IPS-18a (cell line): ENCODE results near the gene MLN.

ENCODE experiments used
- H3K27ac ChIP-seq: one replicate; pipeline ENCODE4 v1.5.1; 2013; ENCODE audit warnings: low read length
- H3K27me3 ChIP-seq: one replicate; pipeline ENCODE4 v1.6.1; 2013; ENCODE audit warnings: mild to moderate bottlenecking, low read length; ENCODE audit not compliant: control insufficient read depth, insufficient read depth
- H3K36me3 ChIP-seq: one replicate; pipeline ENCODE4 v1.6.1; 2013; ENCODE audit warnings: low read depth, low read length; ENCODE audit not compliant: control insufficient read depth
- H3K4me1 ChIP-seq: one replicate; pipeline ENCODE4 v1.6.1; 2013; ENCODE audit warnings: low read depth, low read length; ENCODE audit not compliant: control insufficient read depth
- H3K4me3 ChIP-seq: one replicate; pipeline ENCODE4 v1.5.1; 2013; ENCODE audit warnings: low read length
- H3K9ac ChIP-seq: one replicate; pipeline ENCODE4 v1.6.1; 2013; ENCODE audit warnings: mild to moderate bottlenecking, low read length, moderate library complexity
- H3K9me3 ChIP-seq: one replicate; pipeline ENCODE4 v1.6.1; 2013; ENCODE audit warnings: low read depth, low read length; ENCODE audit not compliant: control insufficient read depth

MLN gene

DNA sequence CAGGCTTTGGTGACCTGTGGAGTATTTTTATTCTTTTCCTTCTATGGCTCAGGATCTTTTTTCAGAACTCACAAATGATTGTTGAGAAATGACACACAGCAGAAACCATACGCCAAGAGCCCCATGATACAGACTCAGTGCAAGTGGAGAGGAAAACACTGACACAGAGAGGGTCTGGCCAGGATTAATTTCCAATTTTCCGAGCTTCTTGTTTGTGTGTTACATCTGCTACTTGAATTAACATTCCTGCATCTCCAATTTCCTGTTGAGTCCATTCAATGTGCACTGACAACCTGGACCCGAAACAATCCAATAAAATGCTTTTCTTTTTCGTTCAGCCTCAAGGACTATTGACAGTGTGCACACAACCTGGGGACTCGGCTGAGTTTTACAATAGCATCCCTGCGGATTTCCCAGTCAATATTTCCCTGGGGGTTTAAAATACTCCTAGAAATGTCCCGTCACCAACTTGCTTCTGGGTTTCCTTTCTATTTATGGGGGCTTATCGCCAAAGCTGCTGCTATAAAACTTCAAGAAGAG is 4.9 kb upstream of the MLN start:
- Histone ChIP-seq H3K9ac (no peak overlapping the region), H3K9me3 (no peaks in the 10 kb centered on the region), H3K4me1 (peaks cover 44% of the 10 kb centered on the region), H3K36me3 (no peaks in the 10 kb centered on the region), H3K27ac (no peak overlapping the region), H3K4me3 (no peak overlapping the region), H3K27me3 (no peaks in the 10 kb centered on the region)

DNA sequence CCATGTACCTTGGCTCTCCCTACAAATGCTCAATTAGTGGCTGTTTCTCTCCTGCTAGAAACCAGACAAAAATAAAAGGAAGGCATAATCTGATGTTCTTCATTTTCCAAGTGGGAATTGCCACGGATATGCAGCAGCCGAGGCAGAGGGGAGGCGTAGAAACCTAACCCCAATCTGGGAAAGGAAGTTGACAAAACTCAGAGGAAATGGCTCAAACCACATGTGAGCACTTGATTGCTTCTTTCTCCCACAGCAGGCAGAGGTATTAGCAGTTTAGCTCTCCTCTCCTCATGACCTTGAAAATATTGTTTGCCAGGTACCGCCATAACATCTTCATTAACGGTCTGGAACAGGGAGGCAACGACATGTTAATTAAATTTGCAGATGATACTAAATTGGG is 3.8 kb upstream of the MLN start:
- H3K36me3 ChIP-seq: no peaks in the 10 kb centered on the region

DNA sequence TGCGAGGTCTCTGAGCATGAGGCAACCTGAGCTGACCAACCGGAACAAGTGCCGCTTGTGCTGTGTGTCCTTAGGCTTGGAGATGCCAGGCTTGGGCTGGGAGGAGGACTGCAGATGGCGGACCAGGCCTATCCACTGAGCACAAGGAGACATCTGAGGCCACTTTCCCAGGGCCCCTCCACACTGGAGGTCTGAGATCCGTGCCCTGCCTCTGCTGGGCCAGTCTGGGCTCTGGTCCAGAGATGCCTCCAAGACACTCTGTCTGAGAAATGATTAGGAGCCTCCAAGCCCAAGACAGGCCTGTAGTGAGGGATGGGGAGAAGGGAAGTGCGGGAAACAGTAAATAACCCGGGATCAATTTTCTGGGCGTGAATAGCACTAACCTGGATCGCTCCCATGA is 3.0 kb upstream of the MLN start:
- Histone ChIP-seq H3K36me3 (no peaks in the 10 kb centered on the region), H3K9ac (no peak overlapping the region), H3K27ac (no peak overlapping the region), H3K4me1 (peaks cover 31% of the 10 kb centered on the region), H3K4me3 (no peak overlapping the region), H3K27me3 (no peaks in the 10 kb centered on the region), H3K9me3 (no peaks in the 10 kb centered on the region)

More for the DNA sequence above, 3.8 kb upstream of the MLN start:
- Histone ChIP-seq H3K4me1 (peaks cover 36% of the 10 kb centered on the region), H3K4me3 (no peak overlapping the region), H3K27me3 (no peaks in the 10 kb centered on the region), H3K9ac (no peak overlapping the region), H3K27ac (no peak overlapping the region), H3K9me3 (no peaks in the 10 kb centered on the region)

DNA sequence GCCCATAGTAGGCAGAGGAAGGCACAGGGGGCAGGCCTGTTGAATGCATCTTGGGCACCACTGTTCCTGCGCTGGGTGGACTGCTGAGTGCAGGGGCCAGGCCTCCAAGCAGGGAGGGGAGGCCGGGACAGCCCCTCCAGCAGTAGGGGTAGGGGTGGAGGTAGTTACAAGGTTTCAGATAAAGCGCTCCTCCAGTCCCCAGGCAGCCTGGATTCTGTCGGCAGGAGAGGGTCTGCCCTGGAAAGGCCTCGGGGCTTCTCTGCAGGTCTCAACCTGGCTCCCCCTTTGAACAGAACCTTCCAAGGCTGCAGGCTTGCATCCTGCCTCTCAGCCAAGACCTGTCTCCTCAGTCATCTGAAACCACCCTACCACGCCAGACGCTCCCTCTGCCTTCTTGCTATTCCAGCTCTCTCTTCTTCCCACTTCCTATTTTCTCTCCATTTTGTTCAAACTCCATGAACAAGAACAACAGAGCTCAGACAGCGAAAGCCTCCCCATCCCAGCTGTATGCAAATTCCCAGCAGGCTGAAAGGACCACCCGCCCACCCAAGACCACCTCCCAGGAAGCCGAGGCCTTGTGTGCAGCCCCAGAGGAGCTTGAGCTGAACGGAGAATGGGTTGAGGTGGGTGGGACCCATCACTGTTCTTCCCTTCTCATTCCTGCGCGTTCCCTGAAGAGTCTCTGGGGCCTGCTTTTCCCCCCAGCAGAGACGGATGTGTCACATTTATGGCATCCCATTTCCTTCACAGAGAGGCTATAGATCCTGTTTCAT is 1.4 kb downstream of the MLN start:
- H3K27ac ChIP-seq: no peak overlapping the region
- no peak overlapping the region for H3K9ac ChIP-seq
- H3K4me1 ChIP-seq: peaks cover 10% of the 10 kb centered on the region
- no peaks in the 10 kb centered on the region for H3K36me3 ChIP-seq
- H3K9me3 ChIP-seq: no peaks in the 10 kb centered on the region
- no peak overlapping the region for H3K4me3 ChIP-seq
- no peaks in the 10 kb centered on the region for H3K27me3 ChIP-seq

DNA sequence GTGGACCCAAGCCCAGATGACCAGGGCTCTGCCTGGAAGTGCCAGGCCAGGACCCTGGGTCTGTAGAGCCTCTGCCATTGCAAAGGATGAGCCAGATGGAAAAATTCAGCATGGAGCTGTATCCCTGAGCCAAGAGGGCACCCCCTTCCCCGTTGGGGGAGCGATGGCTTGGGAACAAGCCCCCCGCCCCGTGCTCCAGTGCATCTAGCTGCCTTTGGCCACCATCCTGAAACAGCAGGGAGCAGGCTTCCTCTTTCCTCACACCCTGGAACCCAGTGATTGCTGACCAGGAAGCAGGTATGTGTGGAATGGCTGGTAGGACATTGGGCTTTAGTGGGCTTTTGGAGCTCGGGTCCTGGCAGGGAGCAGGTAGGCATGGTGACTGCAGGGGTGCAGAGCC is 2.2 kb downstream of the MLN start:
- Histone ChIP-seq H3K9ac (no peak overlapping the region), H3K36me3 (no peaks in the 10 kb centered on the region), H3K9me3 (no peaks in the 10 kb centered on the region), H3K27me3 (no peaks in the 10 kb centered on the region), H3K27ac (no peak overlapping the region), H3K4me3 (no peak overlapping the region), H3K4me1 (peaks cover 16% of the 10 kb centered on the region)

DNA sequence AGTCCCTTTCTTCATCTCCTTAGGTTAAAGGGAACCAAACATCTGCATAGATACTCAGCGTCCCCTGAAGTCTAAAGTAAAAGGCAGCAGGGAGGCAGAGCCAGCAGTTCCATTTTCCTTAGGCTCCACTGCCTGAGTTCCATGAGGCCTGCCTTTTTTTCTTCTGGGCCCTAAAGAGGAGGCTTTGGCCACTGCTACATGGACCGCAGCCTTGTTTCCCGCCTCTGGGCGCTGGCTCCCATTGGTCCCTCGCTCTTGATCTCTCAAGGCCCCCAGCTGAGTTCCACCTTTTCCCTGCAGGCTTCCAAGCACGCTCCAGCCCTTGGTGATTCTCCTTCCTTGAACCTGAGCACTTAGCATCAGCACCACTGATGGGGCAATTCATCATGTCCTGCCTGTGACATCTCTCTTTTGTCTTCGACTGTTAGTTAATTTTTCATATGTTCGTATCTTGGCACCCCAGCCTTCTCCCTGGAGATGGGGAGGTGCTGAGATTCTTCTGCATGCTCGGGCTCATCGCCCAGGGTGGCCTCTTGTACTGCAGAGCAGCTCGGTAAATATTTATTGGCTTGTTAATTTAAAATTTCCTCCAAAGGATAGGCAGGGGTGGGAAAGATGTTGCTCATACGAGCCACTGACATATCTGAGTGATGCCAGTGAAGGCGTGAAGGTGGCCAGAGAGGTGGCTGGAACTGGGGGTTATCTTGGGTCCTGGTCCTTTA is 3.4 kb downstream of the MLN start:
- H3K4me3 ChIP-seq: no peak overlapping the region
- H3K27ac ChIP-seq: no peak overlapping the region
- H3K9ac ChIP-seq: no peak overlapping the region
- H3K36me3 ChIP-seq: no peaks in the 10 kb centered on the region
- no peaks in the 10 kb centered on the region for H3K27me3 ChIP-seq
- H3K9me3 ChIP-seq: no peaks in the 10 kb centered on the region
- H3K4me1 ChIP-seq: peaks cover 20% of the 10 kb centered on the region

DNA sequence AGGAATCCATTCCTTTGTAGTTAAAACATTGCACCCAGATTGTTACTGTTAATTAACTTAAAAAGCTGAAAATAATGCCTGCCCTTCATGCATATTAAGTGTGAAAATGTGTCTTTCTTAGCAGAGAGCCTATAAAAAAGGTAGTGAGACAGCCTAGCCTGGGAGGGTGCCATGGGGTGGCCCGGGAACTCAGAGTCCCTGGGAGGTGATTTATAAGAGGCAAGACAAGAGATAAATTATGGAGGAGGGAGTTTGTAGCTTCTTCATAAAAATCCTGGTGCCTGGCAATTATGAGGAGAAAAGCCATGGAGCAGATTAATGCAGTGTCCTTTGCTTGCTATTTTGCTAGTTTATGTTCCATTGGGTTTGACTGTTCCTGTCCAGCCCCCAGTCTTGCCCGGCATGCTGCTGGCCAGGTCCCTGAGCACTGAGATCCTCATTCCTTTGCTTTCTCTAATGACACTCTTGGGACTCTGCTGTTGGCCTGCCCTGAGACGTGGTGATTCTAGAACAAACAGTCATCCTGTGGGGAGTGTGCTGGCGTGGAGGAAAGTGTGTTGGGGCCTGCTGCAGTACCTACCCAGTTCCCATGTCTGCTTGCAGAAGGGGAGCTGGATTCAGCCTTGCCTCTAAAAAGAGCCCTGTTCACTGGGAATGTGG is 4.2 kb downstream of the MLN start:
- Histone ChIP-seq H3K27ac (no peak overlapping the region), H3K27me3 (no peaks in the 10 kb centered on the region), H3K4me1 (peaks cover 28% of the 10 kb centered on the region), H3K9ac (no peak overlapping the region), H3K36me3 (no peaks in the 10 kb centered on the region), H3K9me3 (no peaks in the 10 kb centered on the region), H3K4me3 (no peak overlapping the region)

DNA sequence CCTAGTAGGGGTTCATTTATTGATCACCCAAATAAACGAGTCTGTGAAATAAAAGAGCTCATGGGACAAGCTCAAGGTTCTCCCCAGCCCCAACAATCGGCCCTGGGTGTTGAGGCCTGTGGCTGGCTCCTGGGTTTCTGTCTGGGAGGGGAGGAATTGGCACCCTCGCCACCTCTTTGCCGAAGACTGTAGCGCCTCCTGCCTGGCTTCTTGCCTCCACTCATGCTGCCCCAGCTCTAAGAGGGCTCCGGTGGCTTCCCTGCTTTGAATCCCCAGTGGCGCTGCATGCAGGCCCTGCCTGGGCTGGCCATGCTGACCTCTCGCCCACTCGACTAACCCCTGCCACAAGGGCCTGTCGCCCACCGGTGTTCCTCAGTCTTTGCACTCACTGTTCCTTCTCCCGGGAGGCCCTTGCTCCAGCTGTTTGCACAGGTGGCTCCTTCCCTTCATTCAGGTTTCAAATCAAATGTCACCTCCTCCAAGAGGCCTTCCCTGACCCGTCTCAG is 5.4 kb downstream of the MLN start:
- Histone ChIP-seq H3K4me1 (peaks cover 29% of the 10 kb centered on the region), H3K27me3 (no peaks in the 10 kb centered on the region)

DNA sequence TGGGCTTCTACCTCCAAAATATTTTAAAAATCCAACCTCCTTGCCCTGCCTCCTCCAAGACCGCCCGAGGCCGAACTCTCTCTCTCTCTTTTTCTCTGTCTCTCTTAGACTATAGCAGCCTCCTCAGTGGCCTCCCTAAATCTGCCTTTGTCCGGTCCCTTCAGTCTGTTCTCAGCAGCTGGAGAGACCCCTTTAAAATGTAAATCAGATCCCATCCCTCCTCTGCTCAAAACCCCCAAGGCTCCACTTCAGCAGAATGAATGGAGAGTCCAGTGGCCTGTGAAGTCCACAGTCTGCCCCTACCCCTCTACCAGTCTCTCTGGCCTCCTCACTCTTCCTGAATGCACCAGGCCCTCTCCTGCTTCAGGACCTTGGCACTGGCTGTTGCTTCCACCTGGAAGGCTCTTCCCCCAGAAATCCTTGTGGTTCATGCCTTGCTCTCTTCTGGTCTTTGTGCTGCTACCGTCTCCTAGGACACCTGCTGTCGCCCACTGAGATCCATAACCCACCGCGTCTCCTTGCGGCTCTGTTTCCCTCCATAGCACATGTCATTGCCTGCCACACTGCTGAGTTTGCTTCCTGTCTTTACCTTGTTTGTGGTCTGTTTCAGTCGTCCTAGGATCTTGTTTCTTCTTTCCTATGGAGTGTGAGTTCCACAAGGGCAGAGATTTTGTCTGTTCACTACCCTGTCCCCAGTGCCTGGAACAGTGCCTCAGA is 6.0 kb downstream of the MLN start:
- no peak overlapping the region for H3K27ac ChIP-seq
- H3K9ac ChIP-seq: no peak overlapping the region
- peaks cover 34% of the 10 kb centered on the region for H3K4me1 ChIP-seq
- H3K36me3 ChIP-seq: no peaks in the 10 kb centered on the region
- no peaks in the 10 kb centered on the region for H3K27me3 ChIP-seq
- no peaks in the 10 kb centered on the region for H3K9me3 ChIP-seq
- H3K4me3 ChIP-seq: no peak overlapping the region

More for the DNA sequence above, 5.4 kb downstream of the MLN start:
- Histone ChIP-seq H3K9ac (no peak overlapping the region), H3K27ac (no peak overlapping the region), H3K9me3 (no peaks in the 10 kb centered on the region), H3K36me3 (no peaks in the 10 kb centered on the region), H3K4me3 (no peak overlapping the region)

DNA sequence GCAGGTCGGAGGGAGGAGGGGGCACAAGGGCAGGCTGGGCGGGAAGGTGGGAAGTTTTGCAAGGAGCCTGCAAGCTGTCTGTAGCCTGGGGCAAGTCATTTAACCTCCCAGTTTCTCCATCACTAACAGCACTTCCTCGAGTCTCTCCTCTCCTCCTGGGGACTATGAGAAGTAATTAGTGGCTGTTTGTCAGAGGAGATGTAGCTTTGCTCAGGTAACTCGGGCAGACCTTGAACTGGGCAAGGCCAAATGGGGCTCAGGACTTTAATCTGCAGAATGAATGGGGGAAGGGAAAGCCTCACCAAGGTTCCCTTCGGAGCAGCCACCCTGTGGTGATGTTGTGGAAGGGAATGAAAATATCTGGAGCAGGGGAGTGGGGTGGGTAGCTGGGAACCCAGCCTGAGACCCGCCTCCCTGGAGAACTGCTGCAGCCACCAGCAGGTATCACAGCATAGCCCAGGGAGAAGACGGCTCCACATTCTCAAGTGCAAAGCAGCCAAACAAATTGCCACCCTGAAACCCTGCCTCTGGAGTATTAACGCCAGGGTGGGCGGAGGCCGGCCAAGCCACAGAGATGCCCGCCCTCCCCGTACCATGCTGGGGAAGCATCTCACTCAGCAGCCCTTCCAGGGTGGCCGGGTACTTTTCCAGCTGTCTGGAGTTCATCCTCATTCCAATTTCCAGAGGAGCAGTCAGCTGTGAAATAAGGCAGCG is 8.7 kb downstream of the MLN start:
- H3K4me3 ChIP-seq: no peak overlapping the region
- no peaks in the 10 kb centered on the region for H3K9me3 ChIP-seq
- H3K27ac ChIP-seq: no peak overlapping the region
- H3K9ac ChIP-seq: no peak overlapping the region
- no peaks in the 10 kb centered on the region for H3K36me3 ChIP-seq
- H3K27me3 ChIP-seq: no peaks in the 10 kb centered on the region
- peaks cover 58% of the 10 kb centered on the region for H3K4me1 ChIP-seq
